GM21528 (cell line): ENCODE measurements around the gene ITPR1.

Experiments used
- ATAC-seq: cut with Tn5 transposase; IDR thresholded peaks from one replicate; pipeline ENCODE4 v1.9.1; 2021; ENCODE audit warnings: mild to moderate bottlenecking, moderate library complexity; ENCODE audit not compliant: unreplicated experiment, low FRiP score

The ITPR1 gene

DNA sequence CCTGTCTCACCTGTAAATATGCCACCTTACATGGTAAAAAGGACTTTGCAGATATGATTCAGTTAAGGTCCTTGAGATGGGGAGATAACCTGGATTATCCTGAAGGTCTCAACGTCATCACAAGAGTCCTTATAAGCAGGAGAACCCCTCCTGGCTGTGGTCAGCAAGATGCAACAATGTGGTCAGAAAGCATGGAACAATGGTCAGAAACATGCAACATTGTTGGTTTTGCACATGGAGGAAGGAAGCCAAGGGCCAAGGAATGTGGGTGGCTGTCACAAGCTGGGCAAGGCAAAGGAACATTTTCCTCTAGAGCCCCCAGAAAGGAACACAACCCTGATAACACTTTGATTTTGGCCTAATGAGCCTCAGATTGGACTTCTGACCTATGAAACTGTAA lies 16.7 kb upstream of the ITPR1 start:
- no peak for ATAC-seq

DNA sequence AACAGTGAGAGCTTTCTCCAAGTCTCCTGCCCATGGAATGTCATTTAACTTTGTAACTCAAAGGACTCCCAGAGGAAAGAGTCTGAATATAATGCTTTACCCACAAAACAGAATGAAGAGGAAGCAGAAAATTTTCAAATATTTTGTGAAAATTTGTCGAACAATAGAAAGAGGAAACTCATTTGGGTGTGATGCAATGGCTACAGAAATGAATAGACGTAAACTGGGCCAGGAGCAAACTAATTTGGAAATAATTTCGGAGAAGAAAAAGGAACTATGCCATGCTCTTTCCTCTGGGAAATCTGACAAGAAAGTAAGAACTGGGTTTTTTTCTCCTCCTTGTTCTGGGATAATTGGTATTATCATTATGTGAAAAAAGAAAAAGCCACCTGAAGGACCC lies 14.9 kb upstream of the ITPR1 start:
- ATAC-seq = no peak

DNA sequence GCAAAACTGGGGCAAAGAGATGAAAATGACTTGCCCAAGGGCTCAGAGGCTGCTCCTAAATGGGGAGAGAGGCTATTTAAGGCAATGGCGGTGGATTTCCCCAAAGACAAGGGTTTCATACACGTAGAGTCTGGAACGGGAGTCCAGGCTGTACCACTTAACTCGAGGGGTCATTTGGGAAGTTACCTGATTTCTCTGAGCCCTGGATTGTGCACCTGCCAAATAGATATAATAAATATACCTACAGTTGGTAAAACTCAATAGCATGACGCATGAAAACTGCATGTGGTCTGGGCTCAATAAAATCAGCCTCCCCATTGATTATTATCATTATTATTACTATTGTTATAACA lies 1.3 kb upstream of the ITPR1 start:
- ATAC-seq = no peak

DNA sequence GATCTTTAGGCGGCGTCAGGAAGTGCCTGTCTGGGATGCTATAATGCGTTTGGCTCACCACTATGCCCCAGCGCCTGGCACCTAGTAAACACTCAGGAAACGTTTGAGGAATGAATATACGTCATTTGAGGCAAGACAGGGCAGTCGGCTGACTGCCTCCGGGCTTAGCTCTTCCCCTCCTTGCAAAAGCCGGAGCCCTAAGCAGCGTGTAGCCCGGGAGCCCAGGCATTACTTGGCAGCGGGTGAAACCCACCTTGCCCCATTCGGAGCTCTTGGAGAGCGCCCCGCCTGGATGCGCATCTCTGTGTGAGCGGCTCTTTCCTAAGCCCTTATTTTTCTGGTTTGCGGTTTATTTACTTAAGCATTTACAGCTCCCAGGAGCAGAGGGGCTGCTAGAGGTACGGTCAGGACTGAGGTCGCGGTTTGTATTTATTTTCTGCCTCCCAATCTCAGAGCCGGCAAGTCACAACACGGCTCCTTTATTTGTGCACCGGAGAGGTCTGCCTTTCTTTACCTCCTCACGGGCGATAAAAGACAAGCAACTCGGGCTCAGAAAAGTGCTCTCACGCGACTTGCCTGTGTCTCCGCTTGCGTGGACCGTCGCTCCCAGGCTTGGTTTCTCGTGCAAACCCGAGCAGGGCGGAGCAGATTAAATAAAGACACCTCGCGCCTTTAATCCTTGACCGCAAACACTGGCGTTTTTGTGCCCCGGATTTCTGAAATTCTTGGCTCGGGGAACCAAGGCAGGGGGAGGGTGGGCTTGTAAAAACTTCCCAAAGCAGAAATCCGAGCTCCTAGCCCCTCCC lies 737 bp upstream of the ITPR1 start:
- peak; percentile 19 for ATAC-seq

DNA sequence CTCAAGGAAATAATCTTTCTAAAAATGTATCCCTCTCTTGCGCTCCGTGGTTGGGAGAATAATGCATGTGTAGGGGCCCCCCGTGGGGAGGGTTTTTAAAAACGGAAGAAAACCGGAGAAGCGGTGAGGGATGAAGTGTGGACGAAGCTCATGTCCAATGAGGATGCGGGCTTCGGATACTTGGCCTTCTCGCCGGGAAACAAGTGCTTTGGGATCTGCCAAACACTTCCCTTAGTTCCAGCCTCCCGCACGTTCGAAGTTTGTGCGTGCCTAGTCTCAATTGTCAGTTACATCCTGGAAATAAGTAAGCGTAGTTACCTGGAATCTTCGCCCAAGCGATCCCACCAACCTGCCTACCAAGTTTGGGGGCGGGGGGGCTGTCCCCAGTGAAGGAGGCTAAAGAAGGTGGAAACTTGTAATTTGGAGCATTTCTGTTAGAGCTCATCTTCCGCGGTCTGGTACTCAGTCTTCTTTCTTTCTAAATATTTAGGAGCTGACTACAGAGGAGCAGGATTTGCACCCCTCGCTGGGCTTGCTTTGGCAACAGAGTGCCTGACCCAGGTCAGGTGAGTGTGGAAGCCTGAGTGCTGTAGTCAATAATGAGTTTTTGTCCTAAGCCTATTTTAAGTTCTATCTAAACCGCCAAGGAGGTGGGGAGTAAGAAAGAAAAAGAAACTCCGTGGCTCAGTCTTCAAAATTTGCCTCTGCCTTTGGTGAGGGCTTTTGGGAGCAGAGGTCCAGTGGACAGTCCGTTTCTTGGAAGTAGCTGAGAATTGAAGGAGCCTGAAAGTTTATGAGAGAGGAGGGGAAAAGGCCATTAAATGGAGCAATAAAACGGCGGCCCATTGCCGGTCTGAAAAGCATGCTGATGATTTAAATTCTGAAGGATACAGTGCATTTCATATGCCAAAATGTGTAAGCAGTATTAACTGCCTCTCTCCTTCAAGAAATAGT lies 1.1 kb downstream of the ITPR1 start:
- no peak for ATAC-seq

DNA sequence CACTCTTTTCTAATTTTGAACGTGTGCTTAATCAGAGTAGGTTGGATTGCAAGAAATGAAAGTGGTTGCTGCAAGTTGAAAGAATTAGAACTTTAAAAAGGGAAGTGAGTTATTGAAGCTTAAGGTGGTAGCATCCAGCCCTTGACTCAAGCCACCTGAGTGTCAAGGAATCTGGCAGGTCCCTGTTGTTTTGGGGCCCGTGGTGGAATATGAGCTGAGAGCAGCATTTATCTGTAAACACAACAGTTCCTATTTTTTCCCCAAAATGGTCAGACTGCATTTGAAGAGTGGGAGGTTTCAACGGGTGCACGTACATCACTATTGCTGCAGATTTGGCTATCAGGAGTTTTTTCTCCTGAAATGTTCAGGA lies 1.7 kb downstream of the ITPR1 start:
- peak; percentile 22 for ATAC-seq

DNA sequence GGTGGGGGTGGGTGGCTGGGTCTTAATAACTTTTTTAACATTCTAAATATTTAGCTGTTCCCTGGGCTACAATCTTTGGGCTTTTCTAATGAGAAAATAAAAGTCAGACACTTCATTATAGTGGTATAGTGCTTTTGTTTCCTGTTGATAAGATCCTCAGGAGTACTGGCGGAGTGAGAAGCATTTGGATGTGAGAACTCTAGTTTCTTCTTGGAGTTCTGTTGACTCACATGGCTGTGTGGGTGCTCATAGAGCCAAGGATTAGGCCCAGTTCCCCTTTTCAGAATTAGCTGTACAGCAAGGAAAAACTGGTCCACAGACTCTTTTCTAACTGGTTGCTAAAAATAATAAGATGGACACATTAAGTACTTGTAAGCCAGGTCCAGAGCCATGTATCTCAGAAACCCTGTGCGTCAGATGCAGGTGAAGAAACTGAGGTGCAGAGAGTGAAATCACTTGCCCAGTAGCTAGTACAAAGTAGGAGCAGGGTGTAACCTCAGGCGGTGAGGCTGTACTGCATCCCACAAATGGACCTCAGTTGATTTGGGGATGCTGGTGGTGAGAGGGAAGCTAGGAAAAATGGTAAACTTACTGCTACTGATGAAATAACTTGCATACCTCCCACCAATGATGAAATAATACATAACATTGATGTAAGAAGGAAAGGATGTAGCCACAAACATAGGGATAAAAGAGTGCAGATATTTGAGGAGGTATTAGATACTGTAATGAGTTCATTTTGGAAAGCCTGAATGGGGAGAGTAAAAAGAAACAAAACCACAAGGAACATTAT lies 2.3 kb downstream of the ITPR1 start:
- no peak for ATAC-seq

DNA sequence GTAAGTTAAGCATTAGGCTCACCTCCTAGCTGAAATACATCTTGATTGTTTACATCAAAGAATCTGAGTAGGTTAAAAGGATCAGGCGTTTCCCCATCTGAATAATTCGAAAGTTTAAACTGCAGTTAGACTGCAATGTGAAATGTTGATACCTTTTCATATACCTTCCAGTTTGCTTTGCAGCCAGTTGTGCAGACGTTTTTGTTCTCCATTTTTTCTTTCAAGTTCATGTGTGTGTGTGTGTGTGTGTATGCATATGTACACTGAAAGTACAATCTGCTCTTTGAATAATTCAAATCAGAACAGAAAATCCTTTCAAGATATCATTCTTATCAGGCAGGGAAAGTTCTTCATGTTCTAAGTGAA lies 2.9 kb downstream of the ITPR1 start:
- ATAC-seq = no peak

DNA sequence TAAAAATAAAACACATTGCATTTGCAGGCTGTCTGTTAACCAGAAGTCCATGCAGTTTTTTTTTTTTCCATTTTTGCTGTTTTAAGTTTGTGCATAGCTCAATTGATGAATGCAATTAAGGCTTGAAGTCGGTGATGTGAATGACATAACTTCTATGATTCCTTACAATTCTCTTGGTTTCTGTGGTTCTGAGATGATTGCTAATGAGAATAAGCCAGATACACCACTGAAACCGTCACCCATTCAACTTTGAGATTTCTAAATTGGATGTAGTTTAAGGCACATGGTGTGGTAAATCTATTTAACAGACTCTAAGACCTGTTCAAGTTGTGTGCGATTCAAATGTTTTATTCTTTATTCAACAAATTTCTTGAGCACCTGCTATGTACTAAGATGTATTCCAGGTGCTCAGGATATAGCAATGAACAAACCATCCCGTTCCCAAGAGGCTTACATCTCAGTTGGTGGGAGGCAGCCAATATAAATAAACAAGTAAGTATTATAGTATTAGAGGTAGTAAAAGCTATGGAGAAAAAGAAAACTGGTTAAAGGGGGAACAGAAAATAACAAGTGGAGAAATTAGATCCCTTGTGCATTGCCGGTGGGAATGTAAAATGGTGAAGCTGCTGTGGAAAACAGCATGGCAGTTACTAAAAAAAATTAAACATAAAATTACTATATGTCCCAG lies 4.0 kb downstream of the ITPR1 start:
- ATAC-seq = no peak

DNA sequence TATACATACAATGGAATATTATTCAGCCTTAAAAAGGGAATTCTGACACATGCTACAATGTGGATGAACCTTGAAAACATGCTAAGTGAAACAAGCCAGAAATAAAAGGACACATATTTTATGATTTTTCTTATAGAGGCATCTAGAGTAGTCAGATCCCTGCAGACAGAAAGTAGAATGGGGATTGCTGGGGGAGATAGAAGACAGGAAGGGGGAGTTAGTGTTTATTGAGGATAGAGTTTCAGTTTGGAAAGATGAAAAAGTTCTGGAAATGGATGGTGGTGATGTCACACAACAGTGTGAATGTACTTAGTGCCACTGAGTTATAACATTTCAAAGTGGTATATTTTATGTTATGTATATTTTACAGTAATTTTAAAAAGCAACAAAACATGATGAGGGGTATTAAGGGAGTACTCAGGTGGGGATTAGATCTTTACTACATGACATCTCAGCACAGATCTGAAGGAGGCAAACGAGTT lies 4.7 kb downstream of the ITPR1 start:
- ATAC-seq = no peak

DNA sequence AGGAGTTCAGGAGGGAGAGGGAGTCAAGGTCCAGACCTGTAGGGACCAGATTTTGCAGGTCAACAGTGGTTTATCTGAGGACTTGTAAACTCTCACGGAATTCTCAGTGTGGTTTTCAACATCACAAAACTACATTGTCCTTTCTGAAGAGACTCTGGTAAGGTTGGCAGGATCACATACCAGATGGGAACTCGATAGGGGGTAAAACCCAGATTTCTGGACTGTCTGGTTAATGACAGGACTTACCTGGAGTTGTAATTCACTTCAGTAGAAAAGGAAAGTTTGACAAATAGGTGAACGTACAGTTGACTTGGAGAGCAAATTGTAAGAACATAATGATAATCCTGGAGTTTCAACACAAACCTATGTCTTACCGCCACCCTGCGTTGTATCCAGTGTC lies 5.3 kb downstream of the ITPR1 start:
- ATAC-seq = no peak

DNA sequence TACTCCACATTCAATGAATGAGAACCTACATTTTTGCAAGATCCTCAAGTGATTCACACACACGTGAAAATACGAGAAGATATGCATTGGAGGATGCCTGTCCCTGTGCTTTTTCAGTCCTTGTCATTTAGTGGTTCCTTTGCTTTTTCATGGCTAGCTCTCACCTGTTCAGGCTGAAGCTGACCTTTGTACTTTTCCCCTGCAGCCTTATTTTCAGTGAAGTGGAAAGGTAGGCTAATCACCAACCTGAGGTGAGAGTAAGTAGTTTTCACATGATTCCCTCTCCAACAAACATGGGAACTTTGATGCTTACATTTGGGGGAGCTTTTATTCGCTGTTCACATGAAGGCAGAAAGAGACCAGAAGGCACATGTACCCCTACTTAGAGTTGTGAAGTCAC lies 8.3 kb downstream of the ITPR1 start:
- ATAC-seq = no peak

DNA sequence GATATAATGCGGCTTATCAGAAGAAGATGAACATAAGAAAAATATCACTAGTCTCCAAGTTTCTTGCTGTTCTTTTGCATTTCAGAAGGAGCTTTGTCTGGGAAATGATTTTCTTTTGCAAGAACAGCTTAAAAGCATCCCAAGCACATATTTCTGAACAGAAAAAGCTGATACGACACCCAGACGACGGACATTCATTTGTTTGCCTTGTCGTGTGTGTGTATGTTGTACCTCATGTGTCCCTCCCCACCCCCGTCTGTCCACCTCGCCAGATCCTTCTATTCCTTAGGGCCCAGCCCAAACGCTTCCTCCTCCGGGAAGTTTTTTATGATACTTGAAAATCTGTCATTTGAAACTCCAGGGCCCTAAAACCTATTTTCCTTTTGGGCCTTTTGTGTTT lies 8.8 kb downstream of the ITPR1 start:
- no peak for ATAC-seq

DNA sequence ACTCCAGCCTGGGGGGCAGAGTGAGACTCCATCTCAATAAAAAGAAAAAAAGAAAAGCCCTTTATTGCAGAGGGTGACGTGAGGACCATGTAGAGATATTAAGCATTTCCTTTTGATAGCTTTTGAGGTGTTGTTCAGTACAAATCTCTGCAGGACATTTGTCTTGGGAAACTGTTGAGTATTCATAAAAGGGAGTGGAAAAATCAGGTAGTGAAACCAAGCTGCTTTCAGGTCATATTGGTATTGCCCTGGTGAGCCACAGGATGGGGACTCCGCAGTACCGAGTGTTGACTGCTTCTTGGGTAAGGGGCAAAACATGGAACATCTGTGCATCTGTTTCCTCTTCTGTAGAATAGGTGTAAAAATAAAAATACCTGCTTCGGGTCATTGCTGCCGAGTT lies 9.9 kb downstream of the ITPR1 start:
- ATAC-seq = peak; percentile 59

DNA sequence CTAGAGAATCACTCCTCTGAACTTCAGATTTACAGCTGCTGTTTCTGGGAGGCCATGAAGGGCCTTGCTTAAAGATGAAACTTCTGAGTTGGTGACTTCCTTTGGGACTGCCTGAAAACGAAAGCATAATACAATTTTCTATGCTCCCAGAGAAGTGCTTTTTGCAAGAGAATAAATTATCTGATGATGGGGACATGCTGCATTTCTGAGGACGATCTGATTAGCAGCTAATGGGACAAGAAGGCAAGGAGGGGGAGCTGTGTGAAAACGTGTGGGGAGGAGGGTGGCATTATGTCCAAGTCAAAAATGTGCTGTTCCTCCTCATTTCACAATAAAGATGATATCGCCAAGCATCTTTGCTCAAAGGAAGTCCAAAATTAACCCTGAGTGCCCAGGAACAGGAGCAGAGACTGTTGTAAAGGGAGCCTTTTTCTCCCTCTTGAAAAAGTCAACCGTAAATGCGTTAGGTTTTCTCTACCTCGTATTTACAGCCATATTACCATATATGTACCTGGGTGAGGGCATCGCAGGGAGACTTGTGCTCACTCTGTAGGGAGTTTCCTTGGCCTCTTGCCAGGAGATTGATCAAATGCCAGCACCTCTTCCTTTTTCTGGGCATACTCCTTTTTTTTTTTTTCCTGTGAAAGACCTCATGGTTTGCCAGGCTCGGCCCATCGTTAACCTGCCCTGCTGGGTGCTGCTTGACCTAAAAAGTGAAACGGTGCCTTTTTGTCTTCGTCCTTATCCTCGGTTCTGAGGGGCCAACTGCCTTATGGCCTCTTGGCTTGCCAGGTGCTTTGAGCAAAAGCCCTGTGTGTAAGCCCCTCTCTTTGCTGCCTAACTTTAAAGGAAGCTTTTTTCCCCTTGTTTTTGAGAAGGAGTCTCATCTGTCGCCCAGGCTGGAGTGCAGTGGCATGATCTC lies 11.5 kb downstream of the ITPR1 start:
- ATAC-seq = no peak

DNA sequence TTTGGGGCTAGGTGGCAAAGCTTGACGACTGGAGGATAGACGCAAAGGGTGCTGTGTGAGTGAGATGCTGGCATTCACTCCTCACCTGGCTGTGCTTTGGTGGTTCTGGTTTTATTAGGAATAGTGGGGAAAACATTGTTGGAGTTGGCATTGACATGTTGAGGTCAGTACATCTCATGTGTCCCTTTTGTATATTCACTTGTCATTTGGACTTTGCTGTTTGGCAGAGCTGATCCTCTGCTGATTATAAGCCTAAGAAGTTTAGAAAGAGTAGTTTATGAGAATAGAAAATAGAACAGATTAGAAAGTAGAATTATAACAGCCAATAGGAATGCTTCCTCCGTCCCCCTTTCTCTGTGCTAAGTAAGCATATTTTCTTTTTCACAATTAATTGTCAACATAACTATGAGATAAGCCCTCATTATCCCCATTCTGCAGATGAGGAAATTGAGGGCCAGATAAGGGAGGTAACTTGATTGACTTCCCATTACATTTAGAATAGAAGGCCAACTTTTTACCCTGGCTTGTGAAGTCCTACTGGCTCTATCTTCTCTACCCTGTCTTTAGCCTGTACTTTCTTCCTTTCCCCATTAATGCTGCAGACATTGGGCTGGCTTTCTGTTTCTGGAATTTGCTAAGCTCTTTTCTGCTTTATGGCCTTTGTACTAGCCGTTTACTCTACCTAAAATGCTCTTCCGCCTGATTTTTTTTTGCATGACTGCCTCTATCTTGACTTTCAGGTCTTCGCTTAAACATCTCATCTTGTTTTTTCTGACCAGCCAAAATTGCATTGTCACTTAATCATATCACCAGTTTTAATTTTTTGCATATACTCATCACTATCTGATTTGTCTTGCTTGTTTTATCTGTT lies 12.8 kb downstream of the ITPR1 start:
- ATAC-seq = no peak

DNA sequence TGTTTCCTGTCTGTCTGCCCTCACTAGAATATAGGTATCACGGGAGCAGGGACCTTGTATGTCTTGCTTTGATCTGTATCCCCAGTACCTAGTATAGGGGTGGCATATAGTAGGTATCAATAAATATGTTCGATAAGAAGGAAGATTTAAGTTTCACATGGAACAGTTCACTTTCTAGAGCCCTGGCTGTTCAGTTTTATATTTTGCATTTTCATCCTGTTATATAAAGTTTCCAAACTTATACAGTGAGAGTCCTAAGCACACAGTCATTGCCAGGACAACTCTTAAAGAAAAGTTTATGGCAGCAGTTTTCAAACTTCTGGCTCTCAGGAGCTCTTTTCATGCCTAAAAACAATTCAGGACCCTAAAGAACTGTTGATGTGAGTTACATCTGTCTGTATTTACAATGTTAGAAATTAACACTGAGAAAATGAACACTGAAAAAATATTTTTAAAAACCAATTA lies 13.4 kb downstream of the ITPR1 start:
- ATAC-seq = no peak

DNA sequence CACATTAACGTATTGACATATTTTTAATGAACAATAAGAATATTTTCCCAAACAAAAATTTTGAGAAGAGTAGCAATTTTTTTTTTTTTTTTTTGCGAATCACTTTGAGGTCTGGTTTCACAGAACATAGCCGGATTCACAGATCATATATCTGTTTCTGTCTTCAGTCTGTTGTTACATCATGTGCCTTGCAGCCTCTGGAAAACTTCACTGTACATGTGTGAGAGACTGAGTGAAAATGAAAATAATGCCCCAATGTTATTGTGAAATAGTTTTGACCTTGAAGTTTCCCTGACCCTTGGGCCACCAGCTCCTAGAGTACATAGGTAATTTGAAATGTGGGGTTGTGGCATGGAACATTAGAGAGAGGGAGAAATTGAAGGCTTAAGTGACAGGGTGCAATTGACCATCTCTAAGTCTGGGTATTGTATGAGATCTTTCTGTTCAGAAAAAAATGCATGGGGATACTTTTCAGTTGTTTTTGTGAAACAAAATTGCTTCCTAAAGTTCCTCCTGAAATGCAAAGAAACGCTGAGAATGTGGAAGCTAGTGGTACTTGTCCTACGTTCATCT lies 14.0 kb downstream of the ITPR1 start:
- no peak for ATAC-seq
